GM18858 (cell line): ENCODE measurements around the gene RASD2.

Source experiments
- ATAC-seq: cut with Tn5 transposase; IDR thresholded peaks from one replicate; pipeline ENCODE4 v1.9.1; 2021; ENCODE audit not compliant: unreplicated experiment

RASD2 gene

DNA sequence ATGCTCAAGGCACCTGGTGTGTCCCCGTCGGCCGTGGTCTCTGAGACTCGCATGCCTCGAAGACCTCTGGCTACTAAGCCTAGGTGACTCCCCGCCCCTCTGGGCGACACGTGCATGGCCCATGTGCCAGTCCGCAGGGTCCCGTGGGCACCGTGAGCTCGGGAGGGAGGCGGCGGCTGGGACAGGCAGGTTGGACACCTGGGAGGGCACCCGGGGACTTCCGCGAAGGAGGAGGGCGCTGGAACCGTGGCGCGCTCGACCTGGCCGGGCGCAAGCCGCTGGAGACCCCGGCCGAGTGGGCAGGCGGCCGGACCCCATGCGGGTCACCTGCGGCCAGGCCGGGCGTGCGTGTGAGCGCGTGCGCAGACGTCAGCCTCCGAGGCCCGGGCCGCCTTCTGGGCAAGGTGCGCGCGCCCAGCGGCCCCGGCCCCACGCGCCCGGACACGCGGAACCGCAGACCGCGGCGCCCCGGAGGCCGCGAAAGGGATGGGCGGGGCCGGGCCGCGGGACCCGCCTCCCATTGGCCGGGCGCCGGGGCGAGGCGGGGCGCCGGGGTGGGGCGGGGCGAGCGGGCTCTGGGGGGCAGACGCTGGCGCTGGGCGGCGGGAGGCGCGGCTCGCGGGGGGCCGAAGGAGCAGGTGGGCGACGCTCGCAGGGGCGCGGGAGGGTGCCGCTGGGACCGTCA lies 579 bp upstream of the RASD2 start:
- ATAC-seq: no peak

- no peak for ATAC-seq
Observed at GRCh38 chr22:35541254-35541748, 670 bp downstream of the RASD2 start.

- ATAC-seq: no peak
Observed at GRCh38 chr22:35542157-35542938, 1.7 kb downstream of the RASD2 start.

DNA sequence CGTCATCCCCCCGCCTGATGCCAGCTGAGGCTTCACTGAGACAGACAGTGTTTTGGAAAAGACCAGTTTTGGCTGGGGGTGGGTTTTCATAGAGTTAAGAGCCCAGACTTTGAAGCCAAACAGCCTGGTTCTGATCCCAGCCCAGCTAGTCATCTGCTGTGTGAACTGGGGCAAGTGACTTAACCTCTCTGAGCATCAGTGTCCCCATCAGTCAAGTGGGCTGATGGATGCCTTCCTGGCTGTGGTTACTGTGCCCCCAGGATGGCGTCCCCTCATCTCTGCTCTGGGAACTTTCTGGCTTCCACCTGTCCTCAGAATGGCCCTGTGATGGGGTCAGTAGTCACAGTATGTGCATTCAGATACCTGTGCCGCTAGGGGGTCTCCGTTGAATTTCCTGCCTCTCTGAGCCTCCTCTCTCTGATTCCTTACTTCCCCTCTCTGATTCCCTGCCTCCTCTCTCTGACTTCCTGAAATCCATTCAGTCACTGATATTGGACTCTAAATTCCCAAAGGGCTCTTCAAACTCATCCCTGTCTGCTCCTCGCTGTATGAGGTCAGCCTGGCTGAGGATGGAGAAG lies 2.4 kb downstream of the RASD2 start:
- no peak for ATAC-seq

- no peak for ATAC-seq
Observed at GRCh38 chr22:35543702-35544101, 3.1 kb downstream of the RASD2 start.

DNA sequence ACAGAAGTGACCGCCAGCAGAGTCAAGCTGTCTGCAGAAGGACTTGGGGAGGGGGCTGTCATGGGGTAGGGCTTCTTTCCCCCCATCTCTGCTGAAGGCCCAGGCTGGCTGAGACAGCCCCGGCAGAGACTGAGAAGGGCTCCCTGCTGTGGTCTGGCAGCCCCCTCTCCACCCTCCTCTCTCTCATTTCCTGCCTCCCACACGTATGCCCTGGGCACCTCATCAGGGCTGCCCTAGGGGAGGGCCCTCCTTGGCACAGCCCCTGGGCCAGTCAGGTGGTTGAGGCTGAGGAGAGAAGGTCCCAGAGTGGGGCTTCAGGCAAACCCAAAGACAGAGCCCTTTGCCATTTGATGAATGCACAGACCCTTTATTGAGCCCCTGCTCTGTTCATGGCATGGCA lies 3.6 kb downstream of the RASD2 start:
- ATAC-seq: no peak

DNA sequence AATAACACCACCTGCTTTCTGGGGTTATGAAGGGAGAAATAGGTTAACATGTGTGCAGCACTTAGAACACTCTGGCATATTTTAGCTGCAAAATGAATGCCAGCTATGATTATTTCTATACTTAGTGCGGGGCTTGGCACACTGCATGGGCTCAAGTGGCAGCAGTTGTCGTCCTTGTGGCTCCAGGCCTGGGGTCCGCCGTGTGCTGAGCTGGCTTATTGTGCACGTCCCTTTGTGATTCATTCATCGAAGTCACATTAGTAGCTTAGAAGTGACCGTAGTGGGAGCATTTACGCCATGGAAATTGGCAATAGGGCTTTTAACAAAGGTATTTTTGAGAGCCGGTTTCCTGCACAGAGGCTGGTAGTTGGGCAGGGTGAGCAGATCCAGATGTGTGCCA lies 4.2 kb downstream of the RASD2 start:
- ATAC-seq: no peak

DNA sequence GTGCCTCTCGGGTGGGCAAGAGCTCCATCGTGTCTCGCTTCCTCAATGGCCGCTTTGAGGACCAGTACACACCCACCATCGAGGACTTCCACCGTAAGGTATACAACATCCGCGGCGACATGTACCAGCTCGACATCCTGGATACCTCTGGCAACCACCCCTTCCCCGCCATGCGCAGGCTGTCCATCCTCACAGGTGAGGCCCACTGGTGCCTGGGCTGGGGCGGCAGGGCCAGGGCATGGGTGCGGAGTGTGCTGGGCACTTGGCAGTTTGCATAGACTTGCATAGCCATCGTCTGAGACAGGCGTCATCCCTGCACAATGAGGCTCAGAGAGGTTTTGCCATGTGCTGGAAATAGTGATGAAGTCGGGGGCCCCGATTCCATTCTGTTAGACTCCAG lies 6.3 kb downstream of the RASD2 start:
- no peak for ATAC-seq

DNA sequence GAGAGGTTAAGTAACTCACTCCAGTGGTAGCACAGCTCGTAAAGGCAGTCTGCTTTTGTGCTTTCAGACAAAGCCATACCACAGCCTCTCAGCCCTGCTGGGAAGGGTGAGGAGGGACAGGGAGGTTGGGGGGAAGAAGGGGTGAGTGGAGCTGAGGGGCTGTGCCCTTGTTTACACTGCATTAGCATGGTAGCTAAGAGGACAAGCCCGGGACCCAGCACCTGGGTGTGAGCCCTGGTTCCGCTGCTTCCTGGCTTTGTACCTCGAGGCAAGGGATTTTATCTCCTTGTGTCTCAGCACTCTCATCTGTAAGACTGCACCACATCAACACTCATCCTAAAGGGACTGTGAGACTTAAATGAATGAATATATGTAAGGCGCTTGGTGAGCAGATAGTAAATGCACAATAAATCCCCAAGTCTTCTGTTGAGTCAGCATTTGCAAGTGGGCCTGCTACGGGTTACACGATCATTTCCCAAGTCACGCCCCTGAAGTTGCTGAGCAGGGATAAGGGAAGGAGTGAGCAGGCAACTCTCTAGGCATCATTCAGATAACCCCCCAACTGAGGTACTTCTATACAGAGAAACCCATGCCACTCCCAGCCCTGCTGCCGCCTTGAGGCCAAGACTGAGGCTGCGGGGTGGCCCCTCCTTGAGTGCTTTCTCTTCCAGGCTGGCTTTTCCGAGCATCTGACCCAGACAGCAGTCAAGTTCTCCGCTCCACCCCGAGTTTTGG lies 7.5 kb downstream of the RASD2 start:
- ATAC-seq: no peak

- no peak for ATAC-seq
Observed at GRCh38 chr22:35548722-35549112, 8.1 kb downstream of the RASD2 start.

- no peak for ATAC-seq
Observed at GRCh38 chr22:35549328-35549727, 8.7 kb downstream of the RASD2 start.

- no peak for ATAC-seq
Observed at GRCh38 chr22:35551549-35552177, 11.0 kb downstream of the RASD2 start.

DNA sequence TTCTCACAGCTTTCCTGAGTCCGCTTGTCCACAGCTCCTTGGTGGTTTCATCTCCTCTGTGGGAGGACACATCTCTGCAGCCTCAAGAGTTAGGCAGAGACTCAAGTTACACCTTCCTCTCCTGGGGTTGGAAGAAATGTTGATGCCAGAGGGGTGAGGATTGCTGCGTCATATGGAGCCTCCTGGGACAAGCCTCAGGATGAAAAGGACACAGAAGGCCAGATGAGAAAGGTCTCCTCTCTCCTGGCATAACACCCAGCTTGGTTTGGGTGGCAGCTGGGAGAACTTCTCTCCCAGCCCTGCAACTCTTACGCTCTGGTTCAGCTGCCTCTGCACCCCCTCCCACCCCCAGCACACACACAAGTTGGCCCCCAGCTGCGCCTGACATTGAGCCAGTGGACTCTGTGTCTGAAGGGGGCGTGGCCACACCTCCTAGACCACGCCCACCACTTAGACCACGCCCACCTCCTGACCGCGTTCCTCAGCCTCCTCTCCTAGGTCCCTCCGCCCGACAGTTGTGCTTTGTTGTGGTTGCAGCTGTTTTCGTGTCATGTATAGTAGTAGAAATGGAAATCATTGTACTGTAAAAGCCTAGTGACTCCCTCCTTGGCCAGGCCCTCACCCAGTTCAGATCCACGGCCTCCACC lies 11.7 kb downstream of the RASD2 start:
- ATAC-seq: no peak

- ATAC-seq: no peak
Observed at GRCh38 chr22:35552846-35553245, 12.2 kb downstream of the RASD2 start.

GRCh38 chr22:35553341-35553740 lies 12.7 kb downstream of the RASD2 start:
- no peak for ATAC-seq

DNA sequence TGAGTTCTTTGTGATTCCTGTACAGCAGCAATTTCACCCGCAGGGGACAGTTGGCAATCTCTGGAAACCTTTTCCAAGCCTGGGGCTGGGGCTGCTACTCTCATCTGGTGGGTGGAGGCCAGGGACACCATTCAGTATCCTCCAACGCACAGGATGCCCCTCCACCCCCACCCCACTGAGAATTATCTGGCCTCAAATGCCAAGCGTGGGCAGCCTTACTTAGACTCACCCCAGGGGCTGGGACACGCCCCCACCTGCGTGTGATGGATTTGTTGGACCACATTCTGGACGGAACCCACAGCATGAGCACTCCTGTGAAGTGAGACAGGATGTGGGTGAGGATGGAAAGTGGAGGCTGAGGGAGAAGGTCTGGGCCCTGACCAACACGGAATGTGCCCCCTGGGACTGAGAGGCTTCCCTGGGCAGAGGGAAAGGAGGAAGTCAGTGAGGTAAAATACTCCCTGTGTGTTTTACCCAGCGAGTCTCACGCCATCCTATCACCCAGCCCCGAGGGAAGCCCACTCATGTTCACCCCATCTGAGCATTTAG lies 13.7 kb downstream of the RASD2 start:
- no peak for ATAC-seq

DNA sequence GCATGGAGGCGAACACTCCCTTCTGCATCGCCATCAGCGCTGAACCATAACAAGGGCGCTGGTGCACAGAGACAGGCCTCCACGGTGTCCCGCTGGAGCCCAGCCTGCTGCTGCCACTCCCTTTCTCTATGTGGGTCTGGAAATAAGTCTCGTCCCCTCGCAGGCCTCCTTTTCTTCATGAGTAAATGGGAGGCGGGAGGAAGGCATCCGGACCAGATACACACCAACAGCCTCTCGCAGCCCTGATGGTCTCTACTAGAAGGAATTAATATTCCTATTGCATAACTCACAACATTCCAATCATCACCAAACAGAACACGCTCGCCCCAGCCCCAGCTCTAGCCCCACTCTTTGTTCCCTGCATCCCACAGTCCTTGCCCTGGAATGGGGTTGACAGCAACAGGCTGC lies 14.9 kb downstream of the RASD2 start:
- ATAC-seq: no peak

GRCh38 chr22:35555946-35556547 lies 15.4 kb downstream of the RASD2 start:
- no peak for ATAC-seq

GRCh38 chr22:35556666-35557065 lies 16.0 kb downstream of the RASD2 start:
- ATAC-seq: no peak

GRCh38 chr22:35558031-35558430 lies 17.4 kb downstream of the RASD2 start:
- no peak for ATAC-seq
